HepG2 (cell line): Measurements from ENCODE around the gene SLC25A46. TPM values are rescaled to one million over a fixed set of nuclear protein-coding genes. Genes with fewer than 3 reads are reported as not detected.
A peak's percentile ranks its signal among the peaks of the same experiment; 100 is the strongest.

ENCODE experiments used
- EHMT2 ChIP-seq: fragments of 200-600 bp; sonication (generic); IDR thresholded peaks from 2 replicates; pipeline ENCODE4 v1.7.0; 2017; ENCODE audit warnings: antibody characterized with exemption, low read depth, low read length, borderline replicate concordance
- FOXA3 ChIP-seq: IDR thresholded peaks from 2 replicates; pipeline ENCODE4 v1.6.1; 2016; ENCODE audit warnings: missing genetic modification reagents, missing compliant biosample characterization
- GTF2F1 ChIP-seq: fragments of 150-350 bp; IDR thresholded peaks from 2 replicates; pipeline ENCODE4 v1.6.1; 2014; ENCODE audit warnings: low read length
- HNF4A ChIP-seq: sonication (generic); formaldehyde crosslinking; IDR thresholded peaks from 2 replicates; pipeline ENCODE4 v1.4.0; 2020; ENCODE audit warnings: missing genetic modification reagents
- HOXA5 ChIP-seq: sonication (generic); formaldehyde crosslinking; IDR thresholded peaks from 2 replicates; pipeline ENCODE4 v1.4.0; 2020; ENCODE audit warnings: missing genetic modification reagents
- JUNB ChIP-seq: sonication (generic); formaldehyde crosslinking; IDR thresholded peaks from 2 replicates; pipeline ENCODE4 v1.8.0; 2022; ENCODE audit warnings: missing genetic modification reagents, mild to moderate bottlenecking, borderline replicate concordance
- KAT2B ChIP-seq: fragments of 150-350 bp; IDR thresholded peaks from 2 replicates; pipeline ENCODE4 v1.6.1; 2014; ENCODE audit warnings: low read depth, low read length, borderline replicate concordance
- KLF13 ChIP-seq: sonication (generic); formaldehyde crosslinking; IDR thresholded peaks from 2 replicates; pipeline ENCODE4 v1.4.0; 2020; ENCODE audit warnings: mild to moderate bottlenecking, missing genetic modification reagents
- NR3C1 ChIP-seq: sonication (generic); formaldehyde crosslinking; IDR thresholded peaks from 2 replicates; pipeline ENCODE4 v1.4.0; 2020; ENCODE audit warnings: missing genetic modification reagents
- PTBP1 ChIP-seq: fragments of 200-400 bp; formaldehyde crosslinking; IDR thresholded peaks from 2 replicates; pipeline ENCODE4 v1.6.1; 2018; ENCODE audit warnings: low read length, low read depth; ENCODE audit not compliant: poor library complexity, severe bottlenecking
- RBAK ChIP-seq: sonication (generic); formaldehyde crosslinking; IDR thresholded peaks from 2 replicates; pipeline ENCODE4 v1.5.1; 2020; ENCODE audit warnings: mild to moderate bottlenecking, missing genetic modification reagents
- RCOR2 ChIP-seq: IDR thresholded peaks from 2 replicates; pipeline ENCODE4 v1.6.1; 2016; ENCODE audit warnings: missing biosample characterization, missing genetic modification reagents
- SRSF4 ChIP-seq: fragments of 200-400 bp; formaldehyde crosslinking; IDR thresholded peaks from one replicate; pipeline ENCODE4 v1.6.1; 2018; ENCODE audit warnings: mild to moderate bottlenecking, low read depth, low read length, moderate library complexity; ENCODE audit not compliant: poor library complexity, severe bottlenecking
- TBP ChIP-seq: sonication (generic); formaldehyde crosslinking; IDR thresholded peaks from 2 replicates; pipeline ENCODE4 v1.5.0; 2020; ENCODE audit warnings: missing genetic modification reagents
- TEAD2 ChIP-seq: sonication (generic); formaldehyde crosslinking; IDR thresholded peaks from 2 replicates; pipeline ENCODE4 v1.9.0; 2021; ENCODE audit warnings: missing genetic modification reagents
- THAP11 ChIP-seq: IDR thresholded peaks from 2 replicates; pipeline ENCODE4 v1.6.1; 2016; ENCODE audit warnings: missing biosample characterization, missing genetic modification reagents
- ZNF101 ChIP-seq: sonication (generic); formaldehyde crosslinking; IDR thresholded peaks from 2 replicates; pipeline ENCODE4 v1.4.0; 2020; ENCODE audit warnings: mild to moderate bottlenecking, low read depth, missing genetic modification reagents, borderline replicate concordance
- ZNF234 ChIP-seq: sonication (generic); formaldehyde crosslinking; conservative IDR thresholded peaks from 2 replicates; pipeline ENCODE4 v1.5.1; 2020; ENCODE audit warnings: mild to moderate bottlenecking, missing genetic modification reagents
- ZNF275 ChIP-seq: sonication (generic); formaldehyde crosslinking; IDR thresholded peaks from 2 replicates; pipeline ENCODE4 v1.8.0; 2022; ENCODE audit warnings: missing genetic modification reagents, mild to moderate bottlenecking, inconsistent platforms, borderline replicate concordance
- ZNF441 ChIP-seq: sonication (generic); formaldehyde crosslinking; IDR thresholded peaks from 2 replicates; pipeline ENCODE4 v1.7.0; 2021; ENCODE audit warnings: missing genetic modification reagents, borderline replicate concordance
- ZNF564 ChIP-seq: sonication (generic); formaldehyde crosslinking; IDR thresholded peaks from 2 replicates; pipeline ENCODE4 v1.8.1; 2023; ENCODE audit warnings: mild to moderate bottlenecking, missing genetic modification reagents
- ZNF672 ChIP-seq: sonication (generic); formaldehyde crosslinking; IDR thresholded peaks from 2 replicates; pipeline ENCODE4 v1.8.1; 2022; ENCODE audit warnings: missing genetic modification reagents
- ZNF800 ChIP-seq: sonication (generic); formaldehyde crosslinking; IDR thresholded peaks from 2 replicates; pipeline ENCODE4 v1.4.0; 2020; ENCODE audit warnings: missing genetic modification reagents
- polyA plus RNA-seq, 8 experiments: library from polyadenylated mRNA; depleted of rRNA in 3 of 8; stranded (reverse) in 7 of 8; unstranded in 1 of 8; fragments of >200 nt; fragmentation: Illumina TruSeq in 4 of 8; extraction: Trizol in 4 of 8; gene quantifications; 2 replicates each; pipeline versions ENCODE4 v1.2.1 to v1.2.3, GENCODE V29; 2011 to 2016; ENCODE audit warnings: low read depth in 4 of 8, missing spikeins in 1 of 8, mixed read lengths in 1 of 8; ENCODE audit not compliant: insufficient read depth in 1 of 8
- total RNA-seq, 5 experiments: library from RNA; depleted of rRNA; stranded (reverse); fragments of >200 nt; fragmentation: Illumina TruSeq; extraction: Trizol; gene quantifications; 2 replicates each; pipeline ENCODE4 v1.2.3, GENCODE V29; 2016; ENCODE audit warnings: low read depth in 1 of 5
- TF ChIP-seq, protein P1 (sequence below): sonication (generic); formaldehyde crosslinking; IDR thresholded peaks from 2 replicates; pipeline ENCODE4 v1.8.1; 2023; ENCODE audit warnings: mild to moderate bottlenecking, missing genetic modification reagents
- TF ChIP-seq, protein P2 (sequence below): sonication (generic); formaldehyde crosslinking; IDR thresholded peaks from 2 replicates; pipeline ENCODE4 v1.8.1; 2023; ENCODE audit warnings: mild to moderate bottlenecking, moderate library complexity, missing genetic modification reagents

Gene SLC25A46
- total and polyA plus RNA-seq, 2 of the 13 experiments (the other 11 are each of a cell fraction or from before 2014, with no cell fraction given): 14.2 to 34.6 TPM

- TF ChIP-seq ZNF234 (CRISPR knock-in tag) (no peak), RBAK (no peak), GTF2F1 (0 out of 2 replicates have a peak, but pooled peaks have one; percentile 36), FOXA3 (0 out of 2 replicates have a peak, but pooled peaks have one; percentile 21), RCOR2 (CRISPR knock-in tag) (no peak), NR3C1 (CRISPR knock-in tag) (no peak), TBP (CRISPR knock-in tag) (no peak), JUNB (CRISPR knock-in tag) (no peak), ZNF101 (CRISPR knock-in tag) (no peak), EHMT2 (peak; percentile 85; the same call in 1 of the 2 replicates), THAP11 (peak; percentile 85), KAT2B (no peak), SRSF4 (no peak), ZNF672 (no peak), ZNF564 (no peak; the same call in 1 of the 2 replicates), TEAD2 (CRISPR knock-in tag) (no peak), HNF4A (CRISPR knock-in tag) (no peak), ZNF800 (CRISPR knock-in tag) (no peak), HOXA5 (CRISPR knock-in tag) (no peak), ZNF441 (CRISPR knock-in tag) (no peak), PTBP1 (no peak), KLF13 (no peak), ZNF275 (CRISPR knock-in tag) (peak; percentile 88; the same call in 1 of the 2 replicates)
- TF ChIP-seq, protein P1, sequence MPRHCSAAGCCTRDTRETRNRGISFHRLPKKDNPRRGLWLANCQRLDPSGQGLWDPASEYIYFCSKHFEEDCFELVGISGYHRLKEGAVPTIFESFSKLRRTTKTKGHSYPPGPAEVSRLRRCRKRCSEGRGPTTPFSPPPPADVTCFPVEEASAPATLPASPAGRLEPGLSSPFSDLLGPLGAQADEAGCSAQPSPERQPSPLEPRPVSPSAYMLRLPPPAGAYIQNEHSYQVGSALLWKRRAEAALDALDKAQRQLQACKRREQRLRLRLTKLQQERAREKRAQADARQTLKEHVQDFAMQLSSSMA (CRISPR knock-in tag): peak; percentile 86; the same call in 1 of the 2 replicates
- TF ChIP-seq, protein P2, sequence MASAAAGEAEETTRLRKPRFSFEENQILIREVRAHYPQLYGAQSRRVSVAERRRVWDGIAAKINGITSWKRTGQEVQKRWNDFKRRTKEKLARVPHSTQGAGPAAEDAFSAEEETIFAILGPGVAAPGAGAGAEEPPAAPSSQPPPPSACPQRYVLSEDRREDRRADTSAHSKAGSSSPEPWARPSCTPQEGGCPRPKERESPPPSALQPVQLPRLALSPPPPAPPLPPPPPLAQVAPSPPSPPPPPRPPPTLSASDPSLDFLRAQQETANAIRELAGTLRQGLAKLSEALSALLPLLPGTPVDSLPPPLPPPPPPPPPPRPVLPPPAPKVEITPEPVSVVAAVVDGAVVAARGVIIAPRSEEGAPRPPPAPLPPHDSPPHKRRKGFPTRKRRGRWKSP (CRISPR knock-in tag): peak; percentile 64; the same call in 1 of the 2 replicates
Measured at GRCh38 chr5:110738812-110739651, at the start of gene SLC25A46 (continued).
